Kidney (tissue), 14 donors: ENCODE measurements around the gene DELE1. TPM values are rescaled to one million over a fixed set of nuclear protein-coding genes. Genes with fewer than 3 reads are reported as not detected.
A peak's percentile ranks its signal among the peaks of the same experiment; 100 is the strongest.

Experiments
- DNase-seq, 5 donors: peaks; one replicate each; pipeline ENCODE4 v3.0.0-alpha.2; 2013 to 2020
- FAIRE-seq: peaks from 2 replicates; lab custom pipeline; 2012; peaks lifted over from hg19 to GRCh38; lab: Jason Lieb, UNC
- H3K27ac ChIP-seq, 2 donors: one replicate each; pipeline ENCODE4 v1.7.0; 2013; ENCODE audit warnings: low read depth in 2 of 2, low read length in 2 of 2, inconsistent platforms in 1 of 2
- H3K27me3 ChIP-seq: one replicate; pipeline ENCODE4 v1.7.1; 2013; ENCODE audit warnings: low read length, inconsistent platforms; ENCODE audit not compliant: control insufficient read depth, insufficient read depth
- H3K36me3 ChIP-seq, 3 donors: one replicate each; pipeline versions ENCODE4 v1.7.0 to v1.7.1; 2013; ENCODE audit warnings: low read length in 3 of 3, control low read depth in 1 of 3, inconsistent platforms in 1 of 3; ENCODE audit not compliant: insufficient read depth in 3 of 3, control insufficient read depth in 2 of 3
- H3K4me1 ChIP-seq, 3 donors: one replicate each; pipeline versions ENCODE4 v1.7.0 to v1.7.1; 2013; ENCODE audit warnings: low read length in 3 of 3, inconsistent platforms in 1 of 3, low read depth in 1 of 3; ENCODE audit not compliant: control insufficient read depth in 2 of 3, insufficient read depth in 2 of 3
- H3K4me3 ChIP-seq, 3 donors: one replicate each; pipeline versions ENCODE4 v1.7.0 to v1.8.1; 2013; ENCODE audit warnings: low read length in 3 of 3, control low read depth in 1 of 3, inconsistent platforms in 1 of 3
- H3K9ac ChIP-seq, 3 donors: one replicate each; pipeline versions ENCODE4 v1.7.0 to v1.7.1; 2013; ENCODE audit warnings: low read length in 3 of 3, control low read depth in 1 of 3, inconsistent platforms in 1 of 3
- H3K9me3 ChIP-seq, 3 donors: one replicate each; pipeline versions ENCODE4 v1.7.0 to v1.7.1; 2013; ENCODE audit warnings: low read length in 3 of 3, control low read depth in 1 of 3, inconsistent platforms in 1 of 3; ENCODE audit not compliant: control insufficient read depth in 2 of 3, insufficient read depth in 1 of 3
- intact Hi-C: fragments of 100-400 bp; cut with DNase I; formaldehyde crosslinking; loops from one replicate; pipeline ENCODE4 v1.11.1; 2022
- polyA plus RNA-seq: library from polyadenylated mRNA; stranded (reverse); fragments of 350-450 nt; fragmentation: Illumina TruSeq; extraction: RNeasy Lipid Tissue Mini Kit (QIAGEN cat#74804); gene quantifications from one replicate; pipeline ENCODE4 v1.2.3, GENCODE V29; 2014; ENCODE audit warnings: low read depth, low replicate concordance; ENCODE audit not compliant: insufficient read depth
- total RNA-seq: library from RNA; stranded (reverse); fragmentation: NEBNext Ultra II Directional; extraction: Animal tissue kit (Norgen Biotek cat#: 25700); gene quantifications from one replicate; pipeline ENCODE4 v1.2.1, GENCODE V29; 2021
- TF ChIP-seq, protein P1 (sequence below): IDR thresholded peaks from 3 replicates; pipeline ENCODE4 v1.5.1; 2012; ENCODE audit warnings: mild to moderate bottlenecking, moderate library complexity, borderline replicate concordance; ENCODE audit not compliant: insufficient read depth; ENCODE audit errors: extremely low read depth
- donor health status: control.
- donor health status: control.
- donor health status: control.
- donor health status: control.
- donor health status: control.
- donor health status: DM: yes; HTN: yes; CAD: no.
- donor health status: Normal renal cell carcinoma (clear cell type).

The DELE1 gene
- total and polyA plus RNA-seq, 2 donors from 2014 or later, result 67.7 to 82.3 TPM

DNA sequence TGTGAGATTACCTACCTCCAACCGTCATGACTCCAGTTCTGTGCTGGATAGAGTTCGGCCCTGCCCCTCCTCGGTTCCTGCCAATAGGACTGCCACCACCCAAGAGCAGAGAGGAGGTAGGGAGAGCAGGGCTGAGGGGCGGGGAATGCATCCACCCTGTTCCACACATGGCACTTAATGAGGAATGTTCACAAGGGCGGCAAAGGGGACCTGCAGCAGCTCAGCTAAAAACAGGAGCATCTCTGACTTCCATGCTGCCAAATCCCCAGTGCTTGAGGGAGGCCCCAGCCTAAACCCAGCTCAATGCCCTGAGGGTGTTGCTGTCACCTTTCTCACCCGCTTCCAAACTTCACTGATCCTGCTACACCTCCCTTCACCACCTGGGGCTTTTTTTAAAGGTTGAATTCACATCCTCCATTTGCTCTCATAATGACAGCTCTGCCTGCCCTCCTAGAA, 7.8 kb upstream of the DELE1 start:
- no peaks in the 10 kb centered on the region for H3K36me3 ChIP-seq
- no peaks in the 10 kb centered on the region for H3K27me3 ChIP-seq
- no peak overlapping the region for H3K27ac ChIP-seq
- DNase-seq (peak in 3 of 5 donors; percentile 22 to 38 (median 37)), FAIRE-seq (no peak)
- TF ChIP-seq, protein P1, sequence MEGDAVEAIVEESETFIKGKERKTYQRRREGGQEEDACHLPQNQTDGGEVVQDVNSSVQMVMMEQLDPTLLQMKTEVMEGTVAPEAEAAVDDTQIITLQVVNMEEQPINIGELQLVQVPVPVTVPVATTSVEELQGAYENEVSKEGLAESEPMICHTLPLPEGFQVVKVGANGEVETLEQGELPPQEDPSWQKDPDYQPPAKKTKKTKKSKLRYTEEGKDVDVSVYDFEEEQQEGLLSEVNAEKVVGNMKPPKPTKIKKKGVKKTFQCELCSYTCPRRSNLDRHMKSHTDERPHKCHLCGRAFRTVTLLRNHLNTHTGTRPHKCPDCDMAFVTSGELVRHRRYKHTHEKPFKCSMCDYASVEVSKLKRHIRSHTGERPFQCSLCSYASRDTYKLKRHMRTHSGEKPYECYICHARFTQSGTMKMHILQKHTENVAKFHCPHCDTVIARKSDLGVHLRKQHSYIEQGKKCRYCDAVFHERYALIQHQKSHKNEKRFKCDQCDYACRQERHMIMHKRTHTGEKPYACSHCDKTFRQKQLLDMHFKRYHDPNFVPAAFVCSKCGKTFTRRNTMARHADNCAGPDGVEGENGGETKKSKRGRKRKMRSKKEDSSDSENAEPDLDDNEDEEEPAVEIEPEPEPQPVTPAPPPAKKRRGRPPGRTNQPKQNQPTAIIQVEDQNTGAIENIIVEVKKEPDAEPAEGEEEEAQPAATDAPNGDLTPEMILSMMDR, result no peak
- H3K4me1 ChIP-seq, result peaks cover 0 to 7% (median 0%) of the 10 kb centered on the region in 3 donors
- H3K9me3 ChIP-seq, result no peaks in the 10 kb centered on the region
- intact Hi-C loops, result no loop called here
- H3K9ac ChIP-seq, result no peak overlapping the region
- no peak overlapping the region for H3K4me3 ChIP-seq

DNA sequence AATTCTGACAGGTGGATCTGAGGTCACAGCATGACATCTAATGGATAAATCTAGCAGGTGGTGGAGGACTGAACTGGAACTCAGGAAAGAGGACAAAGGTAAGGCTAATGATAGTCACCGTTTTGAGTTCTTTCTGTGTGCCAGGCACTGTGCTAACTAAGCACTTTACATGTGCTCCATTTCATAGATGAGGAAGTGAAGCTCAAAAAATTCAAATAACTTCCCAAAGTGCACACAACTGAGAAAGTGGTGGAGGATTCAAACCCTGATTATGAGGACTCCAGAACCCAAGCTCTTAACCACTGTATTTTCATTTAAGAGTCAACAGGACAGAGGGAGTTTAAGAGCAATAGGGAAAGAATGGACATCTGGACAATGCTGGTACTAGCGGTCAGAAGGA, 7.1 kb upstream of the DELE1 start:
- intact Hi-C loops, result no loop called here
- Histone ChIP-seq H3K4me3 (no peak overlapping the region), H3K36me3 (no peaks in the 10 kb centered on the region), H3K9ac (no peak overlapping the region), H3K27me3 (no peaks in the 10 kb centered on the region), H3K27ac (no peak overlapping the region), H3K9me3 (no peaks in the 10 kb centered on the region), H3K4me1 (peaks cover 0 to 7% (median 0%) of the 10 kb centered on the region in 3 donors)
- FAIRE-seq (no peak), DNase-seq (no peak)
- TF ChIP-seq, protein P1, result no peak

DNA sequence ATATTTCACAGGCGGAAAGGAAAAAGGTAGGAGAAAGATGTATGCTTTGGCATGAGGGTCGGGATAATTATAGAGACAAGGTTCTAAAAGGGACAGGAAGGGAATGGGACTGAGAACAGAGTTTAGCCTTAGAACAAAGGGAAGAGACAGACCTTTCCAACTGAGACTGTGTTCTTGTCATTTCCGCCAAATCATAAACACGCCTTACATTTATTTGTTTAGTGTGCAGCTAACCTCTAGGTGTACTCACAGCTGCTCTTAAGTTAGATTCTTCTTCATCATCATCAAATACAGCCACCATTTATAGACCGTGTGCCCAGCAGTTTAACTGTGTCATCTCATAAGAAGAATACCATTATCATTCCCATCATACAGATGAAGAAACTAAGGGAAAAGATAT, 5.9 kb upstream of the DELE1 start:
- no peak overlapping the region for H3K4me3 ChIP-seq
- H3K9me3 ChIP-seq, result no peaks in the 10 kb centered on the region
- FAIRE-seq, result no peak
- no peak overlapping the region for H3K27ac ChIP-seq
- no peaks in the 10 kb centered on the region for H3K27me3 ChIP-seq
- intact Hi-C loops, result no loop called here
- no peaks in the 10 kb centered on the region for H3K36me3 ChIP-seq
- H3K9ac ChIP-seq, result no peak overlapping the region
- H3K4me1 ChIP-seq, result peaks cover 0 to 7% (median 0%) of the 10 kb centered on the region in 3 donors
- TF ChIP-seq, protein P1, result no peak
- no peak for DNase-seq
